UCSD-AML1 (cell line): Measurements from ENCODE around the gene CES4A.
"Not testable (repeated sequence)": the region's sequence is repeated elsewhere in the genome, so short reads cannot be mapped to it uniquely, and the experiment has no call there.

Experiments used
- DNase-seq: peaks from one replicate; lab custom pipeline; 2025; ENCODE audit not compliant: unreplicated experiment; lab: John Stamatoyannopoulos, UW

Gene CES4A

DNA sequence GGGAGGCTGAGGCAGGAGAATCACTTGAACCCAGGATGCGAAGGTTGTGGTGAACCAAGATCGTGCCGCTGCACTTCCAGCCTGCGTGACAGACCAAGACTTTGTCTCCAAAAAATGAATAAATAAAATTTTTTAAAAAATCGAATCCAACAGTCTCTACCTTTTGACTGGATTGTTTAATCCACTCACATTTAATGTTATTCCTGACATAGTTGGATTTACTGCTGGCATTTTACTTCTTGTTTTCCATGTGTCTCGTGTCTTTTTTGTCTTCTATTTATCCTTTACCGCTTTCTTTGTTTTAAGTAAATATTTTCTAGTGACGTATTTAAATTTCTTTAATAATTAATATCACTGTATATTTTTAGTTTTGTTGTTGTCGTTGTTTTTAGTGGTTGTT lies 5.4 kb upstream of the CES4A start:
- DNase-seq, result no peak

DNA sequence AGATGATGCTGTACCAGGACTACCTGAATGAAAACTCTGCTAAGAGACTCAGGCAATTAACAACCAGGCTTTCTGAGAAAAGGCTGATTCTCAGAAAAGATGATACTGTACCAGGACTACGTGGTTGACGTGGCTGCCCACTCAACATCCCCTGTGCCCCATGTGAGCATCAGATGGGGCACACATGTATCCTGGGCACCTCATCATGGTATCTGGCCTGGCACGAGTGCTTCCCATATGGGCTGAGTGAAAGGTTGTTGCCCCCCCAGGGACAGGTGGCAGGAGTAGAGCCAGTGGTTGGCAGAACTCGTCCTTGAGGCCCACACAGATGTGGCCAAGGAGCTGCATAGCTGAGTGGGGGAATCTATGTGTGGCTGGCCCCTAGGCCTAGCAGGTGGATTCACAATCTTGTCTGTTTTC lies 3.5 kb upstream of the CES4A start:
- no peak for DNase-seq

DNA sequence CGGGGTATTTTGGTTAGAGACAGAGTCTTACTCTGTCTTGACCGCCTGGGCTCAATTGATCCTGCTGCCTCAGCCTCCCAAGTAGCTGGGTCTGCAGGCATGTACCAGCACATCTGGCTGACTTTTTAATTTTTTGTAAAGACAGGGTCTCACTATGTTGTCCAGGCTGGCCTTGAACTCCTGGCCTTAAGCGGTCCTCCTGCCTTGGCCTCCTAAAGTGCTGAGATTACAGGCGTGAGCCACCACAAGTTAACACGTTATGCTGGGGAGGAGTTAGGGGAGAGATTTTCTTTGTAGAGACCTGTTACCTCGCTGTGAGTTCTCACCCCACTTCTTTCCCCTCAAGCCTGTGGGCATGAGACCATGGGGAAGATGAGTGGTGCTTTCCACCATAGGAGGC lies 1.8 kb upstream of the CES4A start:
- no peak for DNase-seq

GRCh38 chr16:66991545-66992077 lies 3.2 kb downstream of the CES4A start:
- no peak for DNase-seq

DNA sequence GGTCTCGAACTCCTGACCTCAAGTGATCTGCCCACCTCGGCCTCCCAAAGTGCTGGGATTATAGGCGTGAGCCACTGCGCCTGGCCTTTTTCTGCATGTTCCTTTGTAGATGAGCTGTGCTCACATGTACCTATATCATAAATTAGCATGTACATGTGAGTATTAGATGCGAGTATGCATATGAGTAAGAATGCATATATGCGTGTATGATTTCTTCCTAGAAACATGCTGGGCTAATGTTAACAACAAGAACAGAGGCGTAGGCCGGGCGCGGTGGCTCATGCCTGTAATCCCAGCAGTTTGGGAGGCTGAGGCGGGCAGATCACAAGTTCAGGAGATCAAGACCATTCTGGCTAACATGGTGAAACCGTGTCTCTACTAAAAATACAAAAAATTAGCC lies 5.2 kb downstream of the CES4A start:
- not testable (repeated sequence) for DNase-seq

DNA sequence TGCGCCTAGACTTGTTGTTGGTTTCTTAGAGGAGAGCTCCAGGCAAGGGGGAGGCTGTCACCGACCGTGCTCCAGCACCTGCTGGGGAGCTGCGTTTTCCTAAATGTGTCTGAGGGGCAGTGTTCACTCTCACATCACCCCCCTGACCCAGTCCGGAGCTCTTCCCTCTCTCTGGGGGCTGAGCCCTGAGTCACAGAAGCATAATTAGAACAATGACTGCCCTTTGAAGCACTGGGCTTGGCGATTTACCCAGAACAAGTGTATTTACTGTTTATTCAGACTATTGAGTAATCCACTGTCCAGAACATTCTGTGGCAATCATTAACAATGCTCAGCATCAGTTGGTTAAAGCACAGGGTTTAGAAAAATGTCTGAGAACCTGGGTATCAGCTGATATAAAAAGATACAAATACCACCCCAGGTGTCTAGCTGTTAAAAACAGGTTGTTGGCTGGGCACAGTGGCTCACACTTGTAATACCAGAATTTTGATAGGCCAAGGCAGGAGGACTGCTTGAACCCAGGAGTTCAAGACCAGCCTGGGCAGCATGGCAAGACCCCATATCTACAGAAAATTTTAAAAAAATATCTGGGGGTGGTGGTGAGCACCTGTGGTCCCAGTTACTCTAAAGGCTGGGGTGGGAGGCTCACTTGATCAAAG lies 8.1 kb downstream of the CES4A start:
- DNase-seq, result no peak

GRCh38 chr16:66996983-66997358 lies 8.6 kb downstream of the CES4A start:
- DNase-seq, result no peak

DNA sequence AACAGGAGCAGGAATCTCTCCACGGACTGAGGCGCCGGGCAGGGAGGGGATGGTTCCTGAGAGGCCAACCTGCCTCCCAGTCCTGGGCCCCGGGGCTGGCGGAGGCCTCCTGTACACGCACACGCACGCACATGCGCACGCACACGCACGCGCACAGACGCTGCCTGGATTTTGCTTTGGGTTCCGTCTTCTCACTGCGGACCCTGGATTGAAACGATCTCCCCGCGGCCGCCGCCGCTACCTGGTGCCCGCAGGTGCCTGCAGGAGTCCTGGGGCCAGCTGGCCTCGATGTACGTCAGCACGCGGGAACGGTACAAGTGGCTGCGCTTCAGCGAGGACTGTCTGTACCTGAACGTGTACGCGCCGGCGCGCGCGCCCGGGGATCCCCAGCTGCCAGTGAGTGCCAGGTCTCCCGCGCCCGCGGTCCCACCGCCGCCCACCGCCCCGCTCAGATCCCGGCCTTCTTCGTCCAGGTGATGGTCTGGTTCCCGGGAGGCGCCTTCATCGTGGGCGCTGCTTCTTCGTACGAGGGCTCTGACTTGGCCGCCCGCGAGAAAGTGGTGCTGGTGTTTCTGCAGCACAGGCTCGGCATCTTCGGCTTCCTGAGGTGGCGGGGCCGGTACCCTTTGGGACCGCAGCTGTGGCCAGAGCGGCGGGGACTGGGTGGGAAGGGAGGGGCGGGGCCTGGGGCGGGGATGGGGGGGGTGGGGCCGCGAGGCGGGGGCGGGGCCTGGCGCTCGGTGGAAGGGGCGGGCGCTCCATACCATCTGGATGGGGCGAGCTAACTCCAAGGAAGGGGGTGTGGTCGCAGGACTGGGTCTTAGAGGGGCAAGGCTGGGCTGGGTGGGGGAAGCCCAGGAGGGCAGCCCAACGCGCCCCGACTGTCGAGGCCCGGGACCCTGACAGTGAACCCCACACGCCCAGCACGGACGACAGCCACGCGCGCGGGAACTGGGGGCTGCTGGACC lies 12.3 kb downstream of the CES4A start:
- DNase-seq, result no peak

GRCh38 chr16:67001726-67002125 lies 13.3 kb downstream of the CES4A start:
- no peak for DNase-seq

GRCh38 chr16:67006930-67007658 lies 18.7 kb downstream of the CES4A start:
- DNase-seq, result no peak

DNA sequence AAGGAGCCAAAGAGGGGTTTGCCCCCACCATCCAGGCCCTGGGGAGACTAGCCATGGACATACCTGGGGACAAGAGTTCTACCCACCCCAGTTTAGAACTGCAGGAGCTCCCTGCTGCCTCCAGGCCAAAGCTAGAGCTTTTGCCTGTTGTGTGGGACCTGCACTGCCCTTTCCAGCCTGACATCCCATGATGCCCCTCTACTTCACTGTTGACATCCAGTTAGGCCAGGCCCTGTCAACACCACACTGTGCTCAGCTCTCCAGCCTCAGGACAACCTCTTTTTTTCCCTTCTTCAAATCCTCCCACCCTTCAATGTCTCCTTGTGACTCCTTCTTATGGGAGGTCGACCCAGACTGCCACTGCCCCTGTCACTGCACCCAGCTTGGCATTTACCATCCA lies 20.8 kb downstream of the CES4A start:
- DNase-seq, result no peak

- DNase-seq, result no peak
Measured at GRCh38 chr16:67011274-67011673, 22.9 kb downstream of the CES4A start.

GRCh38 chr16:67013233-67013822 lies 24.9 kb downstream of the CES4A start:
- DNase-seq, result no peak

DNA sequence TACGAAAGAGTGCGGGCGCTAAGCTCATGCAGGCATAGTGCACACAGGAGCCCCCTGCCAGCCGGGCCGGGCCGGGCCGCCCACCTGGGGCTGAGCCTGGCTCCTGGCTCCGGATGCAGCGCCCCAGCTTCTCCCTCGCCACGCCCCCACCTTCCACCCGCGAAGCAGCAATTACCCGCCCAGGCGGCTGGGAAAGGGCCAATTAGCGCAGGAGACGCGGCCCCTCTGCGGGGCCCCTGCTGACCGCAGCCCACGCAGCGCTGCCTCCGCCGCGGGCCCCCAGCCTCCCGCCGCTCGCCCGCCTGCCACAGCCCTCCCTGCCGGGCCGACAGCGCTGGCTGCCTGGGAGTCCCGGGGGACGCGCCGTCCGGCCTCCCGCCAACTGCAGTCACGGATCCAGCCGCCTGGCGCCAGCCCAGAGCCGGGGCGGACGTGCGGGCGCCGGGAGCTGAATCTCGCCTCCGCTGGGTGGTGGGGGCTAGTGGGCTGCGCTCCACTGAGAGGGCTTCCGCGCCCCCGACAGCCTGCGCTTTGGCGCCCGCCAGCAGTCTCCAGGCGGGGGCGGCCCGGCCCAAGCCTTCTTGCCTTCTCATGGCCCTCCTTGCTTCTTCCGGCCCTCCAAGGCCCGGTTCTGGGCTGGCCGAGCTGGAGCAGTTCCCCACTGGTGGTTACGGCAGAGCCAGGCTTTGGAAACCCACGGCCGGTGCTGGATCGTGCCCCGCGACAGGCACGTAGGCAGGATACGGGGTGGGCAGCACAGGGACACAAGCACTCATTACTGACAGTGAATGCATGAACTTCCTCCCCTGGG lies 25.6 kb downstream of the CES4A start:
- DNase-seq, result peak; percentile 62

GRCh38 chr16:67014634-67015312 lies 26.4 kb downstream of the CES4A start:
- DNase-seq, result no peak

DNA sequence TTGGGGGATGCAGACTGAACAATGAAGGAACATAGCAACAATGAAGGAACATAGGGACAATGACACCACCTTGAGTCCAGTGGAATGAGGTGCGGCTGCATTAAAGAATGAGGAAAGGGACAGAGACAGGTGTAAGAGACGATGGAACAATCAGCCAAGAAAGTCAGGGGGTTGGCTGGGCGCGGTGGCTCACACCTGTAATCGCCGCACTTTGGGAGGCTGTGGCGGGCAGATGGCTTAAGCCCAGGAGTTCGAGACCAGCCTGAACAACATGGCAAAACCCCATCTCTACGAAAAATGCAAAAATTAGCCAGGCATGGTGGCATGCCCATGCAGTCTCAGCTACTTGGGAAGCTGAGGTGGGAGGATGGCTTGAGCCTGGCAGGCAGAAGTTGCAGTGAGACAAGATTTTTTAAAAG lies 26.9 kb downstream of the CES4A start:
- no peak for DNase-seq

DNA sequence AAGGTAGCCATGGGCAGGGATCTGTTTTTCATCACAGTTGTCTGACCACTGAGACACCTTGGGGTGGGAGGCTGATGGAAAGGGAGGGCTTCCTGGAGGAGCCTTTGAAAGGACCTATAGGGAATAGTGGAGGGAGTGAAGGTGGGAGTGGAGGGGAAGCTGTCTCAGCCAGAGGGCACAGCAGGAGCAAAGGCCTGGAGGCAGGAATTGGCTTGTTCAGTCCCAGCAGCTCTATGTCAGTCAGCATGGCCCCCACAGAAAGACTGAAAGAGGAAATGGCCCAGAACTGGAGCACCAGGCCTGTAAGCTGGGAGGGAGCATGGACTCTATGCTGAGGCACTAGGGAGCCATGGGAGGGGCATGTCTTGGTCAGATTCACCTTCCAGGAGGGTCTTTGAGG lies 27.8 kb downstream of the CES4A start:
- no peak for DNase-seq

- DNase-seq, result no peak
Measured at GRCh38 chr16:67016681-67017420, 28.5 kb downstream of the CES4A start.

DNA sequence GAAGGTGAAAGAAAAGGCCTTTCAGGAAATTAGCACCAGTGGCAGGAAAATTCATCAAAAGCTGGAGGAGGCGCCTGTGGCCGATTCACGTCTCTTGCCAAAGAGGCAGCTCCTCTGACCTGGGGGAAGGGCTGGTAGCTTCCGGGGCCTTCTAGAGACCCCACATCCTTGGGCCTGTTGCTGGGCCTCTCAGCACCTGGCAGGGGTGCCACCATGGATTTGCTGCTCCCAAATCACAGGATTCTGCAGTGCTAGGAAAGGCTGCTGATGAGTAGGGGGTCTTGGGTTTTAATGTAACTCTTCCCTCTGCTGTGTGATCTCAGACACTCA lies 29.0 kb downstream of the CES4A start:
- DNase-seq, result no peak
